HG02763 (cell line): ENCODE measurements around the gene SNX20.

ENCODE experiments used
- ATAC-seq: cut with Tn5 transposase; IDR thresholded peaks from one replicate; pipeline ENCODE4 v1.9.1; 2021; ENCODE audit warnings: mild to moderate bottlenecking, moderate library complexity; ENCODE audit not compliant: unreplicated experiment

Gene SNX20

GRCh38 chr16:50681021-50681885, at the start of gene SNX20:
Gene SNX20, minus strand, starts transcription at chr16:50681312. Its CDS starts 3,786 bp downstream, at chr16:50677526.
- ATAC-seq, result peak; percentile 49

GRCh38 chr16:50724306-50724705, 43.2 kb upstream of the SNX20 start:
- ATAC-seq, result no peak

- no peak for ATAC-seq
Measured at GRCh38 chr16:50722960-50723359, 41.8 kb upstream of the SNX20 start.

- no peak for ATAC-seq
Measured at GRCh38 chr16:50722405-50722737, 41.3 kb upstream of the SNX20 start.

GRCh38 chr16:50721549-50722404, 40.7 kb upstream of the SNX20 start:
- no peak for ATAC-seq

GRCh38 chr16:50719401-50720337, 38.6 kb upstream of the SNX20 start:
- ATAC-seq, result no peak

GRCh38 chr16:50718761-50719400, 37.8 kb upstream of the SNX20 start:
- ATAC-seq, result no peak

- no peak for ATAC-seq
Measured at GRCh38 chr16:50718061-50718760, 37.1 kb upstream of the SNX20 start.

- no peak for ATAC-seq
Measured at GRCh38 chr16:50717494-50717893, 36.4 kb upstream of the SNX20 start.

GRCh38 chr16:50717091-50717490, 36.0 kb upstream of the SNX20 start:
- ATAC-seq, result no peak

GRCh38 chr16:50712956-50713355, 31.8 kb upstream of the SNX20 start:
- no peak for ATAC-seq

GRCh38 chr16:50712560-50712898, 31.4 kb upstream of the SNX20 start:
- no peak for ATAC-seq

- no peak for ATAC-seq
Measured at GRCh38 chr16:50711862-50712559, 30.9 kb upstream of the SNX20 start.

- no peak for ATAC-seq
Measured at GRCh38 chr16:50711040-50711439, 29.9 kb upstream of the SNX20 start.

GRCh38 chr16:50709980-50710379, 28.9 kb upstream of the SNX20 start:
- ATAC-seq, result no peak

GRCh38 chr16:50709061-50709684, 28.1 kb upstream of the SNX20 start:
- no peak for ATAC-seq

GRCh38 chr16:50708373-50709060, 27.4 kb upstream of the SNX20 start:
- no peak for ATAC-seq

GRCh38 chr16:50706250-50706649, 25.1 kb upstream of the SNX20 start:
- ATAC-seq, result no peak
